Activated CD4-positive, alpha-beta T cell treated with anti-CD3 and anti-CD28 coated beads, Interleukin-2, amount 10 ng/mL, durations not matched to agents 7 days and 5 days (primary cell): ENCODE results near the gene ERBB4. TPM values are rescaled to one million over a fixed set of nuclear protein-coding genes. Genes with fewer than 3 reads are reported as not detected.

Experiments used
- CTCF ChIA-PET: fragments of 350-600 bp; sonication (Branson Sonifier 250); formaldehyde crosslinking; loops from one replicate; lab custom pipeline; 2021; ENCODE audit warnings: antibody characterized with exemption; lab: Charles Lee
- POLR2A ChIA-PET: fragments of 350-600 bp; sonication (Branson Sonifier 250); formaldehyde crosslinking; loops from one replicate; lab custom pipeline; 2021; ENCODE audit warnings: antibody characterized with exemption; lab: Charles Lee
- DNase-seq: peaks from one replicate; pipeline ENCODE4 v3.0.0-alpha.2; 2020
- H3K27ac Mint-ChIP-seq: one replicate; pipeline ENCODE4 v1.8.0; 2021; ENCODE audit warnings: mild to moderate bottlenecking, moderate library complexity, mixed read lengths
- H3K27me3 Mint-ChIP-seq: one replicate; pipeline ENCODE4 v1.8.0; 2021; ENCODE audit warnings: mixed read lengths
- H3K36me3 Mint-ChIP-seq: one replicate; pipeline ENCODE4 v1.8.0; 2021; ENCODE audit warnings: low read depth, mixed read lengths
- H3K4me1 Mint-ChIP-seq: one replicate; pipeline ENCODE4 v1.8.0; 2021; ENCODE audit warnings: mixed read lengths
- H3K4me3 Mint-ChIP-seq: one replicate; pipeline ENCODE4 v1.8.0; 2021; ENCODE audit warnings: mild to moderate bottlenecking, moderate library complexity, mixed read lengths
- H3K9me3 Mint-ChIP-seq: one replicate; pipeline ENCODE4 v1.8.0; 2021; ENCODE audit warnings: mixed read lengths
- microRNA-seq: library from miRNA; unstranded; fragments of <30 nt; microRNA quantifications from one replicate; pipeline ENCODE4 v1.2.0, GENCODE V29; 2021; ENCODE audit warnings: borderline microRNAs expressed, borderline replicate concordance
- total RNA-seq, 2 experiments: library from RNA; stranded (reverse); gene quantifications; one replicate each; pipeline ENCODE4 v1.2.3, GENCODE V29; 2021

The ERBB4 gene
- total RNA-seq, 2 experiments from 2014 or later: not detected

- ChIA-PET POLR2A (no interaction called here), CTCF (no interaction called here)
- H3K27ac Mint-ChIP-seq: no peak overlapping the region
- no peaks in the 10 kb centered on the region for H3K27me3 Mint-ChIP-seq
- no peaks in the 10 kb centered on the region for H3K4me1 Mint-ChIP-seq
- H3K4me3 Mint-ChIP-seq: no peak overlapping the region
- no peaks in the 10 kb centered on the region for H3K9me3 Mint-ChIP-seq
- H3K36me3 Mint-ChIP-seq: no peaks in the 10 kb centered on the region
- no peak for DNase-seq
Observed at GRCh38 chr2:211329421-211329820, 1209.2 kb downstream of the ERBB4 start.

- no peak overlapping the region for H3K27ac Mint-ChIP-seq
- H3K4me3 Mint-ChIP-seq: no peak overlapping the region
- POLR2A ChIA-PET: no interaction called here
Observed at GRCh38 chr2:211328126-211328525, 1210.5 kb downstream of the ERBB4 start.

More at GRCh38 chr2:211328126-211328525, 1210.5 kb downstream of the ERBB4 start:
- CTCF ChIA-PET: no interaction called here
- no peak for DNase-seq
- no peaks in the 10 kb centered on the region for H3K9me3 Mint-ChIP-seq
- H3K27me3 Mint-ChIP-seq: no peaks in the 10 kb centered on the region
- no peaks in the 10 kb centered on the region for H3K36me3 Mint-ChIP-seq
- H3K4me1 Mint-ChIP-seq: no peaks in the 10 kb centered on the region

Small RNA genes within 50 kb of the gene (microRNA-seq; reads per million reads assigned to microRNA genes)
- not detected for gene MIR548F2
